ENCODE measurements around the gene MAP4K5. TPM values are rescaled to one million over a fixed set of nuclear protein-coding genes. Genes with fewer than 3 reads are reported as not detected.

Gene MAP4K5
- total RNA-seq, 1 experiment from 2014 or later = 111 TPM

DNA sequence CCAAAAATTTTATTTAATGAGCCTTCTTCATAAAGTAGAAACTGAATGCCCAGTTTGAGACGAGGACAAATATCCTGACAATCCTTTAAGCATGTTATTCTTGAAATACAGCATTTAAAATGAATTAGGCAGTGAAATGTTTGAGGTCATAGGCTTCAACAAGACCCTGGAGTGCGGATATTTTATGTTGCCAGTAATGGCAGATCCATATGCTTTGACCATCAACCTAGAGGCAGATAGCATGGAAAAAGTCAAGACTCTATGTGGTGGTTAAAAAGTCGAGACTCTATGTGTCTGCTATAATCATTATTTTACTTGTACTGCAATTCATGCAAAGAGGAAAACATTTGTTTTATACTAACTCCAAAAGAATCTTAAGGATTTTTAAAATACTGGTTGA, 2.0 kb upstream of the MAP4K5 start:
- Histone ChIP-seq H3K9me2 (replicated peaks; ENCODE audit: low read length) (no peaks in the 10 kb centered on the region), H3F3A (ENCODE audit: low read length, unreplicated experiment) (no peaks in the 10 kb centered on the region), H4K20me1 (ENCODE audit: low read length) (peaks cover 20% of the 10 kb centered on the region), H3K4me2 (ENCODE audit: low read length) (no peak overlapping the region), H3K79me2 (ENCODE audit: low read length) (peaks cover 29% of the 10 kb centered on the region), H3K9me3 (ENCODE audit: low read length) (no peaks in the 10 kb centered on the region), H3K27me3 (ENCODE audit: low read length) (no peaks in the 10 kb centered on the region), H3K4me3 (ENCODE audit: low read length) (no peak overlapping the region), H2AFZ (ENCODE audit: low read length) (no peak overlapping the region), H3K27ac (ENCODE audit: low read length) (no peak overlapping the region), H3K4me1 (ENCODE audit: insufficient read depth, low read length) (peaks cover 29% of the 10 kb centered on the region), H3K9ac (ENCODE audit: low read length) (no peak overlapping the region), H3K36me3 (ENCODE audit: low read depth, low read length) (no peaks in the 10 kb centered on the region)
- POLR2A ChIA-PET (ENCODE audit: unreplicated experiment) = no interaction called here
- DNase-seq = no peak
- no TSS peak for BruUV-seq (replicated peaks)
- CTCF ChIA-PET = no interaction called here
- intact Hi-C loops (cut with micrococcal nuclease) = loop anchor here (5.0 kb wide), 1 partner anchor 302 kb away; the partner anchor contains the start of gene SOS2
- ATAC-seq = no peak
- TF ChIP-seq EZH2 (IDR thresholded peaks at IDR 0.05; ENCODE audit: low read length, unreplicated experiment) (no peak), EZH2phosphoT487 (IDR thresholded peaks at IDR 0.05; ENCODE audit: borderline replicate concordance, low read length) (no peak)
- TF ChIP-seq, protein P1, sequence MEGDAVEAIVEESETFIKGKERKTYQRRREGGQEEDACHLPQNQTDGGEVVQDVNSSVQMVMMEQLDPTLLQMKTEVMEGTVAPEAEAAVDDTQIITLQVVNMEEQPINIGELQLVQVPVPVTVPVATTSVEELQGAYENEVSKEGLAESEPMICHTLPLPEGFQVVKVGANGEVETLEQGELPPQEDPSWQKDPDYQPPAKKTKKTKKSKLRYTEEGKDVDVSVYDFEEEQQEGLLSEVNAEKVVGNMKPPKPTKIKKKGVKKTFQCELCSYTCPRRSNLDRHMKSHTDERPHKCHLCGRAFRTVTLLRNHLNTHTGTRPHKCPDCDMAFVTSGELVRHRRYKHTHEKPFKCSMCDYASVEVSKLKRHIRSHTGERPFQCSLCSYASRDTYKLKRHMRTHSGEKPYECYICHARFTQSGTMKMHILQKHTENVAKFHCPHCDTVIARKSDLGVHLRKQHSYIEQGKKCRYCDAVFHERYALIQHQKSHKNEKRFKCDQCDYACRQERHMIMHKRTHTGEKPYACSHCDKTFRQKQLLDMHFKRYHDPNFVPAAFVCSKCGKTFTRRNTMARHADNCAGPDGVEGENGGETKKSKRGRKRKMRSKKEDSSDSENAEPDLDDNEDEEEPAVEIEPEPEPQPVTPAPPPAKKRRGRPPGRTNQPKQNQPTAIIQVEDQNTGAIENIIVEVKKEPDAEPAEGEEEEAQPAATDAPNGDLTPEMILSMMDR (conservative IDR thresholded peaks at IDR 0.05; ENCODE audit: low read depth, low read length) = no peak

DNA sequence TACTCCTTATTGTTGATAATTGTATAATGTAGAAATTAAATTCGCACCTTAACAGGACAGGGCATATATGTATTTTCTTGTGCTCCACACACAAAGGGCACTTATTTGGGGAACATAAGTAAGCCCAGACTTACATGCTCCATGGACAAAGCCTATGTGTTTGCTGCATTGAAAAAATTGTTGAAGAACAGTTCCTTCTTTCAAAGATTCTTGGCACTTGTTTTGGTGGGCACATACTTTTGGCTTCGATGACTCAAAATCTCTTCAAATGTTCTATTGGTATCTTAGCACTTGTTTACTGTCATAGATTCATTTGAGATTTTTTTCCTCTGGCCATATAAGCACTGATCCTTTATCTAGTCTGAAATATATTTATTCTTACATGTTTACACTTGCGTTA, 1.4 kb upstream of the MAP4K5 start:
- Histone ChIP-seq H3K9me2 (replicated peaks; ENCODE audit: low read length) (no peaks in the 10 kb centered on the region), H3K4me2 (ENCODE audit: low read length) (peak overlapping the region; percentile 92), H3F3A (ENCODE audit: low read length, unreplicated experiment) (no peaks in the 10 kb centered on the region), H3K9me3 (ENCODE audit: low read length) (no peaks in the 10 kb centered on the region), H3K4me1 (ENCODE audit: insufficient read depth, low read length) (peaks cover 35% of the 10 kb centered on the region), H4K20me1 (ENCODE audit: low read length) (peaks cover 26% of the 10 kb centered on the region), H3K27ac (ENCODE audit: low read length) (no peak overlapping the region), H3K27me3 (ENCODE audit: low read length) (no peaks in the 10 kb centered on the region), H3K9ac (ENCODE audit: low read length) (no peak overlapping the region), H3K4me3 (ENCODE audit: low read length) (peak overlapping the region; percentile 82; the same call in 1 of the 2 replicates), H3K36me3 (ENCODE audit: low read depth, low read length) (no peaks in the 10 kb centered on the region), H3K79me2 (ENCODE audit: low read length) (peaks cover 35% of the 10 kb centered on the region), H2AFZ (ENCODE audit: low read length) (no peak overlapping the region)
- DNase-seq (peak; percentile 44), ATAC-seq (no peak)
- TF ChIP-seq EZH2 (IDR thresholded peaks at IDR 0.05; ENCODE audit: low read length, unreplicated experiment) (no peak), EZH2phosphoT487 (IDR thresholded peaks at IDR 0.05; ENCODE audit: borderline replicate concordance, low read length) (no peak)
- TF ChIP-seq, protein P1 (conservative IDR thresholded peaks at IDR 0.05; ENCODE audit: low read depth, low read length) = no peak
- ChIA-PET CTCF (interaction anchor here (0.9 to 1.2 kb wide), 2 partner anchors 191 to 242 kb away, joined by 3 to 4 read pairs; no protein-coding TSS in a partner anchor), POLR2A (ENCODE audit: unreplicated experiment) (no interaction called here)
- BruUV-seq (replicated peaks) = no TSS peak
- intact Hi-C loops (cut with micrococcal nuclease) = loop anchor here (2.0 to 5.0 kb wide), 3 partner anchors 137 to 417 kb away; partner anchors contain the start of genes CDKL1, SOS2 and VCPKMT

DNA sequence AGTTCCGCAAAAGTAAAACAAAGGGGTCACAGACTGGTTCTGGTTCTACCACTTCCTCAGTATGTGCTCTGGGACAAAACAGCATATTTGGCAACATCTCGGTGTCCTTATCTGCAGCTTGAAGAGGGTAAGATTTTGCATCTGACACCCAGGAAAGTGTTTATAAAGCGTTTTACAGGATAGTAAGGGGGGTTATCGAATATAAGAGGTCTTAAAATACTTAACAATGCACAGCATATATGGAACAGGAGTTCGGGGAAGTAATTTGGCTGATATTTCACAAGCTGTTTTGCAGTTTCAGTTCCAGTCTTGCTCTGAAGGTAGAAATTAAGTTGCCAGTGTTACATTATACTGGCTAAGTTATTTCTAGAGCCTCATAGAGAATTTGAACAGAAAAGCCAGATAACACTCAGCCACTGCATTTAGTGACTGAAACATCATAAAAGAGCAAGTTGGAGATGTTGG, 904 bp upstream of the MAP4K5 start:
- Histone ChIP-seq H3K9ac (ENCODE audit: low read length) (peak overlapping the region; percentile 95; the same call in 1 of the 2 replicates), H3K4me2 (ENCODE audit: low read length) (peak overlapping the region; percentile 92), H2AFZ (ENCODE audit: low read length) (peak overlapping the region; percentile 94), H3K4me1 (ENCODE audit: insufficient read depth, low read length) (peaks cover 41% of the 10 kb centered on the region), H3K27ac (ENCODE audit: low read length) (0 out of 2 replicates have a peak overlapping the region, but pooled peaks have one; percentile 72), H3K9me3 (ENCODE audit: low read length) (no peaks in the 10 kb centered on the region), H3K36me3 (ENCODE audit: low read depth, low read length) (no peaks in the 10 kb centered on the region), H3K79me2 (ENCODE audit: low read length) (peaks cover 41% of the 10 kb centered on the region), H3K4me3 (ENCODE audit: low read length) (peak overlapping the region; percentile 82), H3K27me3 (ENCODE audit: low read length) (no peaks in the 10 kb centered on the region), H4K20me1 (ENCODE audit: low read length) (peaks cover 30% of the 10 kb centered on the region), H3K9me2 (replicated peaks; ENCODE audit: low read length) (no peaks in the 10 kb centered on the region), H3F3A (ENCODE audit: low read length, unreplicated experiment) (no peaks in the 10 kb centered on the region)
- intact Hi-C loops (cut with micrococcal nuclease) = loop anchor here (2.0 to 5.0 kb wide), 3 partner anchors 136 to 416 kb away; partner anchors contain the start of genes CDKL1, SOS2 and VCPKMT
- TF ChIP-seq EZH2phosphoT487 (IDR thresholded peaks at IDR 0.05; ENCODE audit: borderline replicate concordance, low read length) (no peak), EZH2 (IDR thresholded peaks at IDR 0.05; ENCODE audit: low read length, unreplicated experiment) (no peak)
- TF ChIP-seq, protein P1 (conservative IDR thresholded peaks at IDR 0.05; ENCODE audit: low read depth, low read length) = no peak
- ChIA-PET CTCF (interaction anchor here (0.9 to 1.2 kb wide), 2 partner anchors 191 to 243 kb away, joined by 3 to 4 read pairs; no protein-coding TSS in a partner anchor), POLR2A (ENCODE audit: unreplicated experiment) (no interaction called here)
- no peak for ATAC-seq
- DNase-seq = no peak
- BruUV-seq (replicated peaks) = TSS peak; percentile 11
